Osteocyte (in vitro differentiated cells): ENCODE data around the gene ACACA. TPM values are rescaled to one million over a fixed set of nuclear protein-coding genes. Genes with fewer than 3 reads are reported as not detected.

ENCODE experiments used
- DNase-seq: peaks from one replicate; pipeline ENCODE4 v3.0.0; 2021; ENCODE audit warnings: mixed read lengths; ENCODE audit not compliant: unreplicated experiment; ENCODE audit errors: extremely low spot score
- H3K27ac Mint-ChIP-seq: one replicate; pipeline ENCODE4 v1.8.0; 2021; ENCODE audit warnings: mild to moderate bottlenecking, mixed read lengths; ENCODE audit not compliant: unreplicated experiment
- H3K27me3 Mint-ChIP-seq: one replicate; pipeline ENCODE4 v1.8.0; 2021; ENCODE audit warnings: mixed read lengths; ENCODE audit not compliant: unreplicated experiment
- H3K36me3 Mint-ChIP-seq: one replicate; pipeline ENCODE4 v1.8.0; 2021; ENCODE audit warnings: mixed read lengths; ENCODE audit not compliant: unreplicated experiment
- H3K4me1 Mint-ChIP-seq: one replicate; pipeline ENCODE4 v1.8.0; 2021; ENCODE audit warnings: mixed read lengths; ENCODE audit not compliant: unreplicated experiment
- H3K4me3 Mint-ChIP-seq: one replicate; pipeline ENCODE4 v1.8.0; 2021; ENCODE audit warnings: mild to moderate bottlenecking, moderate library complexity, mixed read lengths; ENCODE audit not compliant: unreplicated experiment
- H3K9me3 Mint-ChIP-seq: one replicate; pipeline ENCODE4 v1.8.0; 2021; ENCODE audit warnings: mixed read lengths; ENCODE audit not compliant: unreplicated experiment
- CTCF ChIP-seq: fragments of 200-600 bp; sonication (generic); IDR thresholded peaks from 2 replicates; pipeline ENCODE4 v1.5.0; 2021; ENCODE audit warnings: antibody characterized with exemption, mild to moderate bottlenecking, moderate library complexity
- total RNA-seq: library from RNA; stranded (reverse); gene quantifications from 2 replicates; pipeline ENCODE4 v1.2.1, GENCODE V29; 2021

ACACA gene
- total RNA-seq, 1 donor from 2014 or later = 63.5 TPM

- no peak for TF ChIP-seq CTCF
- Mint-ChIP-seq H3K4me3 (no peak overlapping the region), H3K36me3 (peaks cover 16% of the 10 kb centered on the region), H3K27me3 (no peaks in the 10 kb centered on the region), H3K4me1 (peaks cover 3% of the 10 kb centered on the region), H3K9me3 (no peaks in the 10 kb centered on the region), H3K27ac (no peak overlapping the region)
- no peak for DNase-seq
These were observed 181.2 kb downstream of the ACACA start for GRCh38 chr17:37225465-37225864.

GRCh38 chr17:37221865-37222264 lies 184.8 kb downstream of the ACACA start:
- Mint-ChIP-seq H3K27me3 (no peaks in the 10 kb centered on the region), H3K4me1 (peaks cover 8% of the 10 kb centered on the region), H3K4me3 (no peak overlapping the region), H3K9me3 (no peaks in the 10 kb centered on the region), H3K27ac (no peak overlapping the region), H3K36me3 (peaks cover 10% of the 10 kb centered on the region)
- TF ChIP-seq CTCF = no peak
- DNase-seq = no peak

DNA sequence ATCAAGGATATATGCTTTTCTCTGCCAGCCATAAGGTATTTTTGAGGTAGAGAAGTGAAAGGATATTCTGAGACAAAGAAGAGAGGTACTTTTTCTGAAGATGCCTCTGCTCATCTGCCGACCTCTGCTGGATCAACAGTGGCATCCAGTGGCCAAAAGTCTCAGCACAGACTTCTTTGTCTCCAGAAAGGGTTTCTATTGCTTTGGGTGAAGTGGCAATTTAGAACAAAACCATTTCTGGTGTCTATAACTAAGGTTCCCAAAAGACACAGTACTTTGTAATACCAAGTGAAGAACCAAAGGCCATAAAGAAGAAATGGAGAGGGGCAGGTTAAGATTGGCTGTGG lies 186.1 kb downstream of the ACACA start:
- Mint-ChIP-seq H3K27me3 (no peaks in the 10 kb centered on the region), H3K4me1 (peaks cover 8% of the 10 kb centered on the region), H3K27ac (peak overlapping the region; percentile 39), H3K4me3 (no peak overlapping the region), H3K36me3 (peaks cover 10% of the 10 kb centered on the region), H3K9me3 (no peaks in the 10 kb centered on the region)
- no peak for DNase-seq
- TF ChIP-seq CTCF = peak; percentile 74

- Mint-ChIP-seq H3K9me3 (no peaks in the 10 kb centered on the region), H3K36me3 (peaks cover 7% of the 10 kb centered on the region), H3K4me1 (peaks cover 8% of the 10 kb centered on the region), H3K27me3 (no peaks in the 10 kb centered on the region), H3K27ac (peak overlapping the region; percentile 39), H3K4me3 (no peak overlapping the region)
- DNase-seq = no peak
- TF ChIP-seq CTCF = no peak
These were observed 186.6 kb downstream of the ACACA start for GRCh38 chr17:37219876-37220606.

DNA sequence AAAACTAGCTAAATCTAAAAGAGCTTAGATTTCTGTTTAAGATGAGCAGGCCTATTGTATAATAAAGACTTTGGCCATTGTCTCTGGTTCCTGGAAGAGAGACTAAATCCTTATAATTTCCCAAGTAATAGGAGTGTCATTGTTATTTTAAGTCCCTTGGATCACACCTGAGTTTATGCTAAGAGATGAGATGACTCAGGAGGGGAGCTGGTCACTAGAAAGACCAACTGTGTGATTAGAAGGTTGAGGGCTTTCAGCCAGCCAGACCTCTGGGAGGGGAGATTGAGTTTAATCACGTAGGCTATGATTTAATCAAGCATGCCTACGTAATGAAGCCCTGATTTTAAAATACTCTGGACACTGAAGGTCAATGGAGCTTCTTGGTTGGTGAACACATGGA lies 187.8 kb downstream of the ACACA start:
- Mint-ChIP-seq H3K36me3 (peaks cover 3% of the 10 kb centered on the region), H3K9me3 (no peaks in the 10 kb centered on the region), H3K27ac (no peak overlapping the region), H3K4me3 (no peak overlapping the region), H3K4me1 (peaks cover 8% of the 10 kb centered on the region), H3K27me3 (no peaks in the 10 kb centered on the region)
- DNase-seq = no peak
- no peak for TF ChIP-seq CTCF
